ENCODE measurements around the gene STARD5.

DNA sequence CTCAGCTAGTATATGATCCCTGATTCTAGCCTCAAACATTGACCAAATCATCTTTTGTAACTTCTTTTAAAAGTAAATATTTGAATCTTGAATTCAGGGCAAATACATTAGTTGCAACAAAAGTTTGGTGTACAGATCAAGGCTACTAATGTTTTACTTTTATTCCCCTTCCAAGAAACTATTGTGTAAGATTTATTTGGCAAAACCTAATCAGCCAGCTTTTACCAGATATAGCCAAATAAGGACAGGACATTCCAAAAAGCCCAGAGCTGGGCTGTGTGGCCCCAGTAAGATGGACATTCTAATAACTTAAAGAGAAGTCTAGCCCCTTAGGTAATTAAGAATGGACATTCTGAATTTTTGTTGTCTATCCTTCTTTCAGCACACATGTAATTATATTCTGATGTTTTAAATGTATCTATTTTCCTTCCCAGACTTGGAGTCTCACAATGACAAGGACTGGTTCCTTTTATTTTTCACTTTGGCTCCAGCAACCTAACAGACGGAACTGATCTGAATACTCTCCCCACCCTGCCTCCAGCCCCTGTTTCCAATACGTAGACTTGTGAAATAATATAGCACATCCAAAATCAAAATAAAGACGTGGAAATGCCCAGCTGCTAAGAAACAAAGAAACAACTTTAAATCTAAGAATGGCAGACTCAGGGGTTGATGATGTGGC, 48.1 kb downstream of the STARD5 start:
- TF ChIP-seq EZH2 (IDR thresholded peaks at IDR 0.05; ENCODE audit: insufficient read depth, poor library complexity, severe bottlenecking) (no peak), EZH2phosphoT487 (IDR thresholded peaks at IDR 0.05; ENCODE audit: insufficient read depth, low read depth) (no peak)
